Neural progenitor cell (in vitro differentiated cells): ENCODE results near the gene TUBD1.
"Not testable (repeated sequence)": the region's sequence is repeated elsewhere in the genome, so short reads cannot be mapped to it uniquely, and the experiment has no call there.

ENCODE experiments used
- CTCF ChIP-seq: fragments of 200-600 bp; sonication (generic); IDR thresholded peaks from 2 replicates; pipeline ENCODE4 v1.5.1; 2017; ENCODE audit warnings: antibody characterized with exemption, mild to moderate bottlenecking
- EZH2 ChIP-seq: fragments of 200-600 bp; sonication (generic); IDR thresholded peaks from 2 replicates; pipeline ENCODE4 v1.6.1; 2017; ENCODE audit warnings: antibody characterized with exemption, mild to moderate bottlenecking, moderate library complexity

- not testable (repeated sequence) for TF ChIP-seq EZH2, CTCF
Measured at GRCh38 chr17:59930121-59930520, 37.4 kb upstream of the TUBD1 start.
